ENCODE data around the gene STMP1. TPM values are rescaled to one million over a fixed set of nuclear protein-coding genes. Genes with fewer than 3 reads are reported as not detected.

The STMP1 gene
- total and polyA plus RNA-seq, 12 donors: 20.8 to 52.4 (median 32.5) TPM

DNA sequence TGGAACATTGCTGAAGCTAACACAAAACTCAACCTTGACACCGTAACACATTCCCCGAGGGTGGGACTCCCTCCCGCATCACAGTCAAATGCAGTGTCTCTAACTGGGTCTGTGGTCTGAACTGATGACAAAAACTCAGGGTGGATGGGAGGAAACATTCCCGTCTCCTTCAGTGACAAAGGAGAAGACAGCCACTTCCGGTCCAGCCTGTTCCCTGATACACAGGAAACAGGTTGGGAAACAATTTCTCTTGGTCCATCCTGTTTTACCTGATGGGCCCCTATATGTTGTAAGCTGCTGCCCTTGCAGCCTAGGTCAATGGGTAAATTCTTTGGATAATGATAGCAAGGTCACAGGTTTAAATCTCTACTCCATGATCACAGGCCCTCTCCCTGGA lies 45.3 kb downstream of the STMP1 start:
- WGBS, 4 donors: 66 to 78% (median 75%) methylated on average over 5 of the region's 5 CpGs
- peaks cover 0 to 3% of the 10 kb centered on the region in 2 donors for H3K4me1 ChIP-seq (replicated peaks in 1 of 2)
- no peak overlapping the region for H3K27ac ChIP-seq
- H3K36me3 ChIP-seq (replicated peaks in 1 of 2): no peaks in the 10 kb centered on the region
- no peaks in the 10 kb centered on the region for H3K27me3 ChIP-seq
- intact Hi-C loops (cut with DNase I): no loop called here
- no peak overlapping the region for H3K4me3 ChIP-seq
- TF ChIP-seq, protein P1, sequence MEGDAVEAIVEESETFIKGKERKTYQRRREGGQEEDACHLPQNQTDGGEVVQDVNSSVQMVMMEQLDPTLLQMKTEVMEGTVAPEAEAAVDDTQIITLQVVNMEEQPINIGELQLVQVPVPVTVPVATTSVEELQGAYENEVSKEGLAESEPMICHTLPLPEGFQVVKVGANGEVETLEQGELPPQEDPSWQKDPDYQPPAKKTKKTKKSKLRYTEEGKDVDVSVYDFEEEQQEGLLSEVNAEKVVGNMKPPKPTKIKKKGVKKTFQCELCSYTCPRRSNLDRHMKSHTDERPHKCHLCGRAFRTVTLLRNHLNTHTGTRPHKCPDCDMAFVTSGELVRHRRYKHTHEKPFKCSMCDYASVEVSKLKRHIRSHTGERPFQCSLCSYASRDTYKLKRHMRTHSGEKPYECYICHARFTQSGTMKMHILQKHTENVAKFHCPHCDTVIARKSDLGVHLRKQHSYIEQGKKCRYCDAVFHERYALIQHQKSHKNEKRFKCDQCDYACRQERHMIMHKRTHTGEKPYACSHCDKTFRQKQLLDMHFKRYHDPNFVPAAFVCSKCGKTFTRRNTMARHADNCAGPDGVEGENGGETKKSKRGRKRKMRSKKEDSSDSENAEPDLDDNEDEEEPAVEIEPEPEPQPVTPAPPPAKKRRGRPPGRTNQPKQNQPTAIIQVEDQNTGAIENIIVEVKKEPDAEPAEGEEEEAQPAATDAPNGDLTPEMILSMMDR (IDR thresholded peaks at IDR 0.05): no peak
- TF ChIP-seq POLR2A (IDR thresholded peaks at IDR 0.05): no peak
- no peaks in the 10 kb centered on the region for H3K9me3 ChIP-seq (replicated peaks in 1 of 3)
- no peak for DNase-seq

DNA sequence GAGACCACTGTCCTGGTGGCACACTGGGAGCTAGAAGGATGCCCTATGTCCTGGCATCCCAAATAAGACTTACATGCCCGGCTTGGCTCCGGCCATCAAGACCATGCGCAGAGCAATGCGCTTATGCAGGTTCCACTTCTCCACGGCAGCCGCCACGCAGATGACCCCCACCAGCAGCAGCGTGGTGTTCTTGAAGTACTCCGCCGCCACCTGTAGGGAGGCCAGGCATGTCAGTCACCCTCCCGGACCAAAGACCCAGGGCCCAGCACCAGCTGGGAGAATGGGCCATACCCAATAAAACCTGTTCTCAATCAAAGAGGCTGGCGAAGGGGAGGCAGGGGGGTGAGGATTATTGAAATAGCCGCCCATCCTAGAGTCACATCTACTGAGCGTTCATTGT lies 45.7 kb downstream of the STMP1 start:
- Histone ChIP-seq H3K27me3 (no peaks in the 10 kb centered on the region), H3K4me1 (replicated peaks in 1 of 2) (peaks cover 0 to 3% of the 10 kb centered on the region in 2 donors), H3K36me3 (replicated peaks in 1 of 2) (no peaks in the 10 kb centered on the region), H3K9me3 (replicated peaks in 1 of 3) (no peaks in the 10 kb centered on the region), H3K27ac (no peak overlapping the region), H3K4me3 (no peak overlapping the region)
- 88 to 95% (median 92%) methylated on average over 12 to 14 of the region's 14 CpGs for WGBS, 4 donors
- no peak for DNase-seq
- intact Hi-C loops (cut with DNase I): no loop called here
- TF ChIP-seq, protein P1 (IDR thresholded peaks at IDR 0.05): no peak
- no peak for TF ChIP-seq POLR2A (IDR thresholded peaks at IDR 0.05)

DNA sequence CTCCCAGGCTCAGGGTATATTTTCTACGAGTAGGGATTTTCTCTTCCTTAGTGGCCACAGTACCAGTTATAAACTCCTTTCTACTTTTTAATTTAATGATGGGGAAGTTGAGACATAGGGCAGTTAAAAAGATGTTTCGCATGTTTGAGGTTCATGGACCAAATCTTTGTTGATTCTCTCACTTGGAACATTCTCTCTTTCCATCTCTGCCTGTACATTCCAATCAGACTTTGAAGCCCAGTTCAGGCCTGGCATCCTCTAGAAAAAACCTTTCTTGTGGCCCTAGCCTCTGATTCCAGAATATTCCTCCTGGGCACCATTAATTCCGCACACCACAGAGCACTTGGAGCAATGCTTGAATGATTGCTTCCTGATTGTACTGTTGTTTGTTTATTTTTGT lies 47.2 kb downstream of the STMP1 start:
- no peaks in the 10 kb centered on the region for H3K9me3 ChIP-seq (replicated peaks in 1 of 3)
- H3K4me1 ChIP-seq (replicated peaks in 1 of 2): peaks cover 0 to 3% of the 10 kb centered on the region in 2 donors
- intact Hi-C loops (cut with DNase I): no loop called here
- H3K36me3 ChIP-seq (replicated peaks in 1 of 2): no peaks in the 10 kb centered on the region
- no peaks in the 10 kb centered on the region for H3K27me3 ChIP-seq
- WGBS, 4 donors: 88 to 93% (median 90%) methylated on average over 3 of the region's 3 CpGs
- no peak for DNase-seq
- H3K27ac ChIP-seq: no peak overlapping the region
- TF ChIP-seq POLR2A (IDR thresholded peaks at IDR 0.05): no peak
- TF ChIP-seq, protein P1 (IDR thresholded peaks at IDR 0.05): no peak
- H3K4me3 ChIP-seq: no peak overlapping the region

DNA sequence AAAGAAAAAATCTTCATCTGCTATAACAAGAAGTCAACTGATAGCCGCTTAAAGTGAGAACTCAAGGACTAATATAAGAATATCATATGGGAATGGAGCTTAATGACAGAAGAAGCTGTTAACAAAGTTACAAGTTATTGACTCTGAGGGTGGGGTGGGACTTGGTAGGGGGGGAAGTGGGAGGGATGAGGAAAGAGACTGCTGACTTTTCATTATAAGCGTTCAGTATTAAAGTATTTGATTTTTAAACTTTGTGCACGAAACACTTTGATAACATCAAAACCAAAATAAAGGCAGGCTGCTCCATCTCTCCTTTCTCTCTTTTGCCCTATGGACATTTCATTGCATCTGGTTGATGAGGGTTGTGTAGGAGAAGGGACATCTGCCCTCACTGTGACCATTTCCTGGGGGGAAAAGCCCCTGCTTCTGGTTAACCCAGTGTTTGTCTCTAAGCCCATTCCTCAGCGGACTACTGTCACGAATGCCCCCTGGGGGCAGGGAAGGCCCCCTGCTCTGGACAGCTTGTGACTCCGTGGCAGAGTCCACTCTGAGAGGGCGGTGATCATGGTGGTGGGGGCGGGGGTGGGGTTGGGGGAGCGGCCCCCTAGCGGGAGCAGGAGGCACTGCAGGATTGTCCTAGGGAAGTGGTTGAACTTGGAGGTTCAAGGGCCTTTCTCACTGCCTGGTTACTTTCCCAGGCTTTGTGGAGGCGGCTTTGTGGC lies 48.3 kb downstream of the STMP1 start:
- intact Hi-C loops (cut with DNase I): no loop called here
- no peaks in the 10 kb centered on the region for H3K9me3 ChIP-seq (replicated peaks in 1 of 3)
- TF ChIP-seq, protein P1 (IDR thresholded peaks at IDR 0.05): peak in 2 of 6 experiments; percentile 26 to 51
- no peak for TF ChIP-seq POLR2A (IDR thresholded peaks at IDR 0.05)
- no peaks in the 10 kb centered on the region for H3K27me3 ChIP-seq
- peaks cover 0 to 3% of the 10 kb centered on the region in 2 donors for H3K4me1 ChIP-seq (replicated peaks in 1 of 2)
- no peak overlapping the region for H3K27ac ChIP-seq
- no peaks in the 10 kb centered on the region for H3K36me3 ChIP-seq (replicated peaks in 1 of 2)
- no peak overlapping the region for H3K4me3 ChIP-seq
- no peak for DNase-seq
- 34 to 50% (median 40%) methylated on average over 5 to 11 of the region's 11 CpGs for WGBS, 4 donors

All from adrenal gland (tissue), 12 donors.